Measurements from ENCODE around the gene ERGIC1. TPM values are rescaled to one million over a fixed set of nuclear protein-coding genes. Genes with fewer than 3 reads are reported as not detected.
A peak's percentile ranks its signal among the peaks of the same experiment; 100 is the strongest.

ERGIC1 gene
- total and polyA plus RNA-seq, 8 donors = 116 to 229 (median 125) TPM

DNA sequence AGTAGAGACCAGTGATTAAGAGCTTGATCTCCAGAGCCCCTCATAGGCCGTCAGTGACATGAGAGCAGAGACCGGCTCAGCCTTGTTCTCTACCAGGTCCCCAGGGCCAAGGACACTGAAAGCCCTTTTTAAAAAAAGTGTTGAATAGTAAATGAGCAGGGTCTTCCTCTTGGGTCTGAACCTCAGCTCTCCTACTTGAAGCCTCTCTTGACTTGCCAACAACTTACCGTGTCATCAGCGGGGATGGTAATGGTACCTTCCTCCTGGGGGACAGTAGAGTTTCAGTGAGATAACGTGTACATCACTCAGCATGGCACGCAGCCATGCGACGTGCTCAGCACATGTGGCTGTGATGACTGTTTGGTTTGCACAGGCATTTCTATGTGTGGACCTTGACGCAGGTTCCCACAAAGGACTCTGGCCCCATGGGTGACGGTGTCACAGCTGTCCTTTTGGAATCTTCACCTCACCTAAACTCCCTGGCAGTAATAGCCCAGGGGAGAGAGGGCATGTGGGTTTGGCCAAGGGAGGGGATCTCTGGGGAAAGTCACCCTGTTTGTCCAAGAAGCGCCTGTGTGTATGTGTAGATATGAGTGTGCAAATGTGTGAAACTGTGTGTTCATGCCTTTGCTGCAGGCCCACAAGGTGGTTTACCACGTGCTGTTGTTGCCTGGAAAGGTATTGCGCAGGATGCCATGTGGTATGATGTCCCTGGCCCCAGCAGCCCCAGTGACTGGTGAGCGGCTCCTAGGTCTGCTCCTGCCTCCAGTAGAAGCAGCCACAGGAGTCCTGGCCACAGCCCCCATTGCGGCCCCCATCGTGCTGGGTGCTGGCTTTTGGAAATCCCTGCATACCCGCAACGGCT, 18.7 kb downstream of the ERGIC1 start:
- ATAC-seq (no peak), DNase-seq (no peak)
- intact Hi-C loops (cut with DNase I) = no loop called here
- H3K9me3 ChIP-seq = no peaks in the 10 kb centered on the region
- H3K27me3 ChIP-seq = no peaks in the 10 kb centered on the region
- no peak for TF ChIP-seq CTCF (IDR thresholded peaks at IDR 0.05)
- H3K4me1 ChIP-seq = peaks cover 31 to 85% of the 10 kb centered on the region in 2 donors
- H3K36me3 ChIP-seq = peaks cover 0 to 3% of the 10 kb centered on the region in 2 donors
- no peak overlapping the region for H3K4me3 ChIP-seq
- peak overlapping the region in 1 of 2 donors; percentile 33 for H3K27ac ChIP-seq

DNA sequence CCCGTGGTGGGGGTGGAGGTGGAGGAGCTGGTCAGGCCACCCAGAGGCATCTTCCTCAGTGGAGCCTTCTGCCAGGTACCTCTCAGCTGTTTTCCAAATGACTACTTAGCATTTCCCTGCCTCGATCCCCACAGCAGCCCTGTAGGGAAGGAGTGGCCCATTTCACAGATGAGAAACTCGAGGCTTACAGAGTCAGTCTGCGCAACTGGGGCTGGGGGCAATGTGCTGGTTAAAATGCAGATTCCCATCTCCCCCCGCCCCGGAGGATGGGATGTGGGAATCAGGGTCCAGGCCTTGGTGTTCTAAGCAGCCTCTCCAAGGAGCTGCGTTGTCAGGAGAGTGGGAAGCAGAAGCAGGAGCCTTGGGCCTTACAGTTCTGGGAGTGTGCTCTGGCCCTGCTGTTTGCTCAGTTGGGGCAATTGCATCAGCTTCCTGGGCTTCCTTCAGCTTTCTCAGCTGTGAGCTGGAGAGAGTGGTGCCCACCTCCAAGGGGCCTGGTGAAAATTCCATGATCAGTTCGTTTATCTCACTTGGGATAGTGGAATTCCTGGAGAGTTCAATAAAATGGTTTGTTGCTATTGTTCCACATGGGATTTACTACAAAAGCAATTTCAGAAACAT, 19.4 kb downstream of the ERGIC1 start:
- intact Hi-C loops (cut with DNase I) = no loop called here
- peak overlapping the region in 1 of 2 donors; percentile 29 for H3K27ac ChIP-seq
- peaks cover 0 to 7% of the 10 kb centered on the region in 2 donors for H3K36me3 ChIP-seq
- no peaks in the 10 kb centered on the region for H3K27me3 ChIP-seq
- DNase-seq (no peak), ATAC-seq (no peak)
- H3K9me3 ChIP-seq = no peaks in the 10 kb centered on the region
- no peak overlapping the region for H3K4me3 ChIP-seq
- TF ChIP-seq CTCF (IDR thresholded peaks at IDR 0.05) = no peak
- peaks cover 30 to 90% of the 10 kb centered on the region in 2 donors for H3K4me1 ChIP-seq

DNA sequence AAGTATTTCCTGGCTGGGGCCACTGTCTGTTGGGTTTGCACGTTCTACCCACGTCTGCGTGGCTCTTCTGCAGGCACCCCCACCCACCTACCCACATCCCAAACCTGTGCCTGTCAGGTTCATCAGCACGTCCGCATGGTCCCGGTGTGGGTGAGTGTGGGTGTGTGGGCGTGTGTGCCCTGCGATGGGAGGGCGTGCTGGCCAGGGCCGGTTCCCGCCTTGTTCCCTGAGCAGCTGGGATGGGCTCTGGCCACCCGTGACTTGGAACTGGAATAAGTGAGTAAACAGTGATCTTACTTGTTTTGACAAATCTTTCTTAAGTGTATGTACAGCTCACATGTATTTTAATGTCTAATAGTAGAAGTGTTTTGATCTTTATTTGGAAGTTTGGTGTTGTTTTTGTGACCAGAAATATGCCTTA, 20.4 kb downstream of the ERGIC1 start:
- Histone ChIP-seq H3K4me3 (no peak overlapping the region), H3K27ac (peak overlapping the region; percentile 63 to 71), H3K9me3 (no peaks in the 10 kb centered on the region), H3K36me3 (peaks cover 0 to 7% of the 10 kb centered on the region in 2 donors), H3K4me1 (peaks cover 30 to 91% of the 10 kb centered on the region in 2 donors), H3K27me3 (no peaks in the 10 kb centered on the region)
- intact Hi-C loops (cut with DNase I) = no loop called here
- TF ChIP-seq CTCF (IDR thresholded peaks at IDR 0.05) = no peak
- DNase-seq = peak in 2 of 4 donors; percentile 52 to 64
- peak; percentile 48 for ATAC-seq

DNA sequence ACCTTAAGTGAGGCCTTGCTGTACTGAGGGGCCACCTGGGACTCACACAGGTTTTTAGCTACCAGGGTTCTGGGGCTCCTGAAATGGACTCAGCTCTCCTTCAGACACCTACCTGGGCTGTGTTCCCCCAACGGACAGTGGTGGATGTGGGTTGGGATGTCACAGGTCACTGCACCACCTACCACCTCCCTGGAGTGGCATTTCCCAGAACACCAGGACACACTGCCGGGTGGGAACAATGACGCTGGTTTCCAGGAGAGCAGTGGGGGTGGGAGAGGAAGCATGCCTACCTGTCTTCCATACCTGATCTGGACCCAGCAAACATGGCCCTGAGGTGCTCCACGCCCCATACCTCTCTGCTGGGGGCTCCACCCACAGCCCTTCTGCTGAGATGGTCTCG, 20.9 kb downstream of the ERGIC1 start:
- Histone ChIP-seq H3K4me3 (no peak overlapping the region), H3K27ac (peak overlapping the region; percentile 63 to 71), H3K27me3 (no peaks in the 10 kb centered on the region), H3K4me1 (peaks cover 30 to 91% of the 10 kb centered on the region in 2 donors), H3K9me3 (no peaks in the 10 kb centered on the region), H3K36me3 (peaks cover 0 to 7% of the 10 kb centered on the region in 2 donors)
- intact Hi-C loops (cut with DNase I) = no loop called here
- no peak for TF ChIP-seq CTCF (IDR thresholded peaks at IDR 0.05)
- no peak for DNase-seq
- ATAC-seq = no peak

All from left lung (tissue), 10 donors.